ENCODE measurements around the gene RCVRN.

DNA sequence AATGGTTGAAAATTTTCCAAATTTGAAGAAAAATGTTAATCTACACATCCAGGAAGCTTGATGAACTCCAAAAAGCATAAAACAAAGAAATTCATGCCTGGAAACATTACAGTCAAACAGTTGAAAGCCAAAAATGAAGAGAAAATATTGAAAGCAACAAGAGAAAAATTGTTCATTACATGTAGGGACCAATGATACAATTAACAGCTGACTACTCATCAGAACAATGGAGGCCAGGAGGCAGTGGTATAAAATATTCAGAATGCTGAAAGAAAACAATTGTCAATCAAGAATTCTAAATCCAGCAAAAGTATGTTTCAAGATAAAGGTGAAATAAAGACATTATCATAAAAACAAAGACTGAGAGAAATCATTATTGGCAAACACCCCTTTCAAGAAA is 21.6 kb downstream of the RCVRN start:
- TF ChIP-seq RFX5 (IDR thresholded peaks at IDR 0.05; ENCODE audit: low read length) (no peak), IRF3 (IDR thresholded peaks at IDR 0.05; ENCODE audit: low read depth, low read length) (no peak), NFIC (IDR thresholded peaks at IDR 0.05; ENCODE audit: borderline replicate concordance) (no peak)
- TF ChIP-seq, protein P1, sequence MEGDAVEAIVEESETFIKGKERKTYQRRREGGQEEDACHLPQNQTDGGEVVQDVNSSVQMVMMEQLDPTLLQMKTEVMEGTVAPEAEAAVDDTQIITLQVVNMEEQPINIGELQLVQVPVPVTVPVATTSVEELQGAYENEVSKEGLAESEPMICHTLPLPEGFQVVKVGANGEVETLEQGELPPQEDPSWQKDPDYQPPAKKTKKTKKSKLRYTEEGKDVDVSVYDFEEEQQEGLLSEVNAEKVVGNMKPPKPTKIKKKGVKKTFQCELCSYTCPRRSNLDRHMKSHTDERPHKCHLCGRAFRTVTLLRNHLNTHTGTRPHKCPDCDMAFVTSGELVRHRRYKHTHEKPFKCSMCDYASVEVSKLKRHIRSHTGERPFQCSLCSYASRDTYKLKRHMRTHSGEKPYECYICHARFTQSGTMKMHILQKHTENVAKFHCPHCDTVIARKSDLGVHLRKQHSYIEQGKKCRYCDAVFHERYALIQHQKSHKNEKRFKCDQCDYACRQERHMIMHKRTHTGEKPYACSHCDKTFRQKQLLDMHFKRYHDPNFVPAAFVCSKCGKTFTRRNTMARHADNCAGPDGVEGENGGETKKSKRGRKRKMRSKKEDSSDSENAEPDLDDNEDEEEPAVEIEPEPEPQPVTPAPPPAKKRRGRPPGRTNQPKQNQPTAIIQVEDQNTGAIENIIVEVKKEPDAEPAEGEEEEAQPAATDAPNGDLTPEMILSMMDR (IDR thresholded peaks at IDR 0.05), result no peak
- TF ChIP-seq, protein P2, sequence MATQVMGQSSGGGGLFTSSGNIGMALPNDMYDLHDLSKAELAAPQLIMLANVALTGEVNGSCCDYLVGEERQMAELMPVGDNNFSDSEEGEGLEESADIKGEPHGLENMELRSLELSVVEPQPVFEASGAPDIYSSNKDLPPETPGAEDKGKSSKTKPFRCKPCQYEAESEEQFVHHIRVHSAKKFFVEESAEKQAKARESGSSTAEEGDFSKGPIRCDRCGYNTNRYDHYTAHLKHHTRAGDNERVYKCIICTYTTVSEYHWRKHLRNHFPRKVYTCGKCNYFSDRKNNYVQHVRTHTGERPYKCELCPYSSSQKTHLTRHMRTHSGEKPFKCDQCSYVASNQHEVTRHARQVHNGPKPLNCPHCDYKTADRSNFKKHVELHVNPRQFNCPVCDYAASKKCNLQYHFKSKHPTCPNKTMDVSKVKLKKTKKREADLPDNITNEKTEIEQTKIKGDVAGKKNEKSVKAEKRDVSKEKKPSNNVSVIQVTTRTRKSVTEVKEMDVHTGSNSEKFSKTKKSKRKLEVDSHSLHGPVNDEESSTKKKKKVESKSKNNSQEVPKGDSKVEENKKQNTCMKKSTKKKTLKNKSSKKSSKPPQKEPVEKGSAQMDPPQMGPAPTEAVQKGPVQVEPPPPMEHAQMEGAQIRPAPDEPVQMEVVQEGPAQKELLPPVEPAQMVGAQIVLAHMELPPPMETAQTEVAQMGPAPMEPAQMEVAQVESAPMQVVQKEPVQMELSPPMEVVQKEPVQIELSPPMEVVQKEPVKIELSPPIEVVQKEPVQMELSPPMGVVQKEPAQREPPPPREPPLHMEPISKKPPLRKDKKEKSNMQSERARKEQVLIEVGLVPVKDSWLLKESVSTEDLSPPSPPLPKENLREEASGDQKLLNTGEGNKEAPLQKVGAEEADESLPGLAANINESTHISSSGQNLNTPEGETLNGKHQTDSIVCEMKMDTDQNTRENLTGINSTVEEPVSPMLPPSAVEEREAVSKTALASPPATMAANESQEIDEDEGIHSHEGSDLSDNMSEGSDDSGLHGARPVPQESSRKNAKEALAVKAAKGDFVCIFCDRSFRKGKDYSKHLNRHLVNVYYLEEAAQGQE (IDR thresholded peaks at IDR 0.05; ENCODE audit: low read depth, low read length), result no peak
